Body of pancreas (tissue), 4 donors: ENCODE measurements around the gene NOX4.
"Not testable (repeated sequence)": the region's sequence is repeated elsewhere in the genome, so short reads cannot be mapped to it uniquely, and the experiment has no call there.

ENCODE experiments used
- POLR2A ChIP-seq, 3 donors: fragments of 450-650 bp; IDR thresholded peaks; one replicate each; pipeline ENCODE4 v1.6.1; 2016; ENCODE audit warnings: antibody characterized with exemption in 3 of 3, mild to moderate bottlenecking in 2 of 3
- TF ChIP-seq, protein P1 (sequence below), 7 experiments: fragments of 450-650 bp in 4 of 7; fragments of 200-600 bp in 3 of 7; sonication (generic) in 3 of 7; IDR thresholded peaks; one replicate each; pipeline ENCODE4 v1.5.1; 2016 to 2019; ENCODE audit warnings: antibody characterized with exemption in 7 of 7

DNA sequence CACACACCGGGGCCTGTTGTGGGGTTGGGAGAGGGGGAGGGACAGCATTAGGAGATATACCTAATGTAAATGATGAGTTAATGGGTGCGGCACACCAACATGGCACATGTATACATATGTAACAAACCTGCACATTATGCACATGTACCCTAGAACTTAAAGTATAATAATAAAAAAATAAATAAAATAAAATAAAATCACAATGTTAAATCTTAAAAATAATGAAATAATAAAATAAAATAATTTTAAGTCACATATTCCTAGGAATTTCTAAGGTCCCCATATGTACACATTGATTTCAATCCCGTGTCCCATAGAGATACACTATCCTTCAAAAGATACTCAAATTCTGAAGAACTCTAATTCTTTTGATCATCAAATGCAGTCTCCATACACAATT is 59.0 kb downstream of the NOX4 start:
- TF ChIP-seq, protein P1, sequence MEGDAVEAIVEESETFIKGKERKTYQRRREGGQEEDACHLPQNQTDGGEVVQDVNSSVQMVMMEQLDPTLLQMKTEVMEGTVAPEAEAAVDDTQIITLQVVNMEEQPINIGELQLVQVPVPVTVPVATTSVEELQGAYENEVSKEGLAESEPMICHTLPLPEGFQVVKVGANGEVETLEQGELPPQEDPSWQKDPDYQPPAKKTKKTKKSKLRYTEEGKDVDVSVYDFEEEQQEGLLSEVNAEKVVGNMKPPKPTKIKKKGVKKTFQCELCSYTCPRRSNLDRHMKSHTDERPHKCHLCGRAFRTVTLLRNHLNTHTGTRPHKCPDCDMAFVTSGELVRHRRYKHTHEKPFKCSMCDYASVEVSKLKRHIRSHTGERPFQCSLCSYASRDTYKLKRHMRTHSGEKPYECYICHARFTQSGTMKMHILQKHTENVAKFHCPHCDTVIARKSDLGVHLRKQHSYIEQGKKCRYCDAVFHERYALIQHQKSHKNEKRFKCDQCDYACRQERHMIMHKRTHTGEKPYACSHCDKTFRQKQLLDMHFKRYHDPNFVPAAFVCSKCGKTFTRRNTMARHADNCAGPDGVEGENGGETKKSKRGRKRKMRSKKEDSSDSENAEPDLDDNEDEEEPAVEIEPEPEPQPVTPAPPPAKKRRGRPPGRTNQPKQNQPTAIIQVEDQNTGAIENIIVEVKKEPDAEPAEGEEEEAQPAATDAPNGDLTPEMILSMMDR (IDR thresholded peaks at IDR 0.05) = not testable (repeated sequence)
- TF ChIP-seq POLR2A (IDR thresholded peaks at IDR 0.05) = not testable (repeated sequence)
